Esophagus squamous epithelium (tissue), 5 donors: ENCODE measurements around the gene PRDM2. TPM values are rescaled to one million over a fixed set of nuclear protein-coding genes. Genes with fewer than 3 reads are reported as not detected.

Experiments
- DNase-seq: peaks from one replicate; lab custom pipeline; 2025; lab: John Stamatoyannopoulos, UW
- H3K27ac ChIP-seq, 4 donors: fragments of 200-600 bp; sonication (generic); one replicate each; pipeline ENCODE4 v1.5.1; 2016 to 2019; ENCODE audit warnings: mild to moderate bottlenecking in 1 of 4
- H3K27me3 ChIP-seq, 4 donors: fragments of 200-600 bp; sonication (generic); 1 replicate in 3 of 4; 2 replicates in 1 of 4; pipeline versions ENCODE4 v1.5.1 to v1.6.0; 2017 to 2021; ENCODE audit warnings: antibody characterized with exemption in 1 of 4
- H3K36me3 ChIP-seq, 3 donors: fragments of 200-600 bp; sonication (generic); one replicate each; pipeline ENCODE4 v1.5.1; 2016 to 2019
- H3K4me1 ChIP-seq, 3 donors: fragments of 200-600 bp; sonication (generic); one replicate each; pipeline ENCODE4 v1.5.1; 2017 to 2019
- H3K4me3 ChIP-seq, 4 donors: fragments of 200-600 bp; sonication (generic); 1 replicate in 3 of 4; 2 replicates in 1 of 4; pipeline ENCODE4 v1.5.1; 2016 to 2019; ENCODE audit warnings: mild to moderate bottlenecking in 2 of 4, moderate library complexity in 1 of 4
- H3K9me3 ChIP-seq, 3 donors: fragments of 200-600 bp; sonication (generic); one replicate each; pipeline ENCODE4 v1.5.1; 2016 to 2019
- CTCF ChIP-seq, 6 experiments: fragments of 450-650 bp in 4 of 6; fragments of 200-600 bp in 2 of 6; sonication (generic) in 2 of 6; IDR thresholded peaks; one replicate each; pipeline ENCODE4 v1.5.1; 2016 to 2019; ENCODE audit warnings: antibody characterized with exemption in 6 of 6, mild to moderate bottlenecking in 4 of 6, moderate library complexity in 4 of 6
- POLR2A ChIP-seq, 4 donors: fragments of 450-650 bp; IDR thresholded peaks; one replicate each; pipeline ENCODE4 v1.6.1; 2017; ENCODE audit warnings: antibody characterized with exemption in 4 of 4, mild to moderate bottlenecking in 4 of 4, moderate library complexity in 3 of 4
- WGBS, 2 donors: methylation state at CpG; one replicate each; pipeline ENCODE4 v1.1.5; 2018; 5-methylcytosine and 5-hydroxymethylcytosine counted together
- intact Hi-C: fragments of 100-400 bp; cut with DNase I; formaldehyde crosslinking; loops from one replicate; pipeline ENCODE4 v1.15.0; 2022
- total RNA-seq, 4 donors: library from RNA; depleted of rRNA; stranded (reverse); fragments of >200 nt; gene quantifications; one replicate each; pipeline ENCODE4 v1.1.0, GENCODE V29; 2016
- donor health status: DM: yes; HTN: yes; CAD: no.

Gene PRDM2
- total RNA-seq, 4 donors from 2014 or later = 19.2 to 37.4 (median 26.2) TPM

- Histone ChIP-seq H3K27me3 (no peaks in the 10 kb centered on the region), H3K9me3 (no peaks in the 10 kb centered on the region), H3K36me3 (peaks cover 0 to 33% (median 14%) of the 10 kb centered on the region in 3 donors), H3K4me3 (no peak overlapping the region), H3K27ac (no peak overlapping the region), H3K4me1 (peaks cover 0 to 35% (median 0%) of the 10 kb centered on the region in 3 donors)
- no peak for TF ChIP-seq CTCF (IDR thresholded peaks at IDR 0.05)
- TF ChIP-seq POLR2A (IDR thresholded peaks at IDR 0.05) = no peak
- intact Hi-C loops = no loop called here
- WGBS, 2 donors = 86 to 87% methylated on average over 3 to 7 of the region's 7 CpGs
- no peak for DNase-seq
Measured at GRCh38 chr1:13814131-13814530, 114.1 kb downstream of the PRDM2 start.

- Histone ChIP-seq H3K36me3 (peaks cover 0 to 46% (median 14%) of the 10 kb centered on the region in 3 donors), H3K27me3 (no peaks in the 10 kb centered on the region), H3K4me3 (no peak overlapping the region), H3K9me3 (no peaks in the 10 kb centered on the region), H3K27ac (no peak overlapping the region), H3K4me1 (peaks cover 0 to 32% (median 0%) of the 10 kb centered on the region in 3 donors)
- DNase-seq = no peak
- intact Hi-C loops = no loop called here
- no peak for TF ChIP-seq POLR2A (IDR thresholded peaks at IDR 0.05)
- no peak for TF ChIP-seq CTCF (IDR thresholded peaks at IDR 0.05)
- WGBS, 2 donors = 100% methylated on average over 3 to 6 of the region's 16 CpGs
Measured at GRCh38 chr1:13816016-13816760, 116.2 kb downstream of the PRDM2 start.

GRCh38 chr1:13817906-13818305 is 117.9 kb downstream of the PRDM2 start:
- Histone ChIP-seq H3K4me1 (peaks cover 0 to 17% (median 0%) of the 10 kb centered on the region in 3 donors), H3K27ac (no peak overlapping the region), H3K4me3 (no peak overlapping the region), H3K27me3 (no peaks in the 10 kb centered on the region), H3K9me3 (no peaks in the 10 kb centered on the region), H3K36me3 (peaks cover 0 to 63% (median 14%) of the 10 kb centered on the region in 3 donors)
- WGBS, 2 donors = 91 to 93% methylated on average over 5 to 6 of the region's 6 CpGs
- intact Hi-C loops = no loop called here
- no peak for DNase-seq
- no peak for TF ChIP-seq POLR2A (IDR thresholded peaks at IDR 0.05)
- TF ChIP-seq CTCF (IDR thresholded peaks at IDR 0.05) = no peak

- Histone ChIP-seq H3K4me3 (no peak overlapping the region), H3K4me1 (peaks cover 0 to 7% (median 0%) of the 10 kb centered on the region in 3 donors), H3K9me3 (no peaks in the 10 kb centered on the region), H3K27ac (no peak overlapping the region), H3K36me3 (peaks cover 0 to 73% (median 14%) of the 10 kb centered on the region in 3 donors), H3K27me3 (no peaks in the 10 kb centered on the region)
- intact Hi-C loops = no loop called here
- no peak for DNase-seq
- no peak for TF ChIP-seq CTCF (IDR thresholded peaks at IDR 0.05)
- no peak for TF ChIP-seq POLR2A (IDR thresholded peaks at IDR 0.05)
- WGBS, 2 donors = 95 to 96% methylated on average over 3 of the region's 7 CpGs
Measured at GRCh38 chr1:13818926-13819325, 118.9 kb downstream of the PRDM2 start.

- intact Hi-C loops = no loop called here
- DNase-seq = no peak
Measured at GRCh38 chr1:13819642-13820041, 119.7 kb downstream of the PRDM2 start.

More at GRCh38 chr1:13819642-13820041, 119.7 kb downstream of the PRDM2 start:
- peaks cover 0 to 7% (median 0%) of the 10 kb centered on the region in 3 donors for H3K4me1 ChIP-seq
- WGBS, 2 donors = 70 to 72% methylated on average over 5 of the region's 5 CpGs
- peak overlapping the region in 1 of 4 donors; percentile 54 for H3K27ac ChIP-seq
- TF ChIP-seq CTCF (IDR thresholded peaks at IDR 0.05) (no peak), POLR2A (IDR thresholded peaks at IDR 0.05) (no peak)
- H3K27me3 ChIP-seq = no peaks in the 10 kb centered on the region
- no peak overlapping the region for H3K4me3 ChIP-seq
- H3K36me3 ChIP-seq = peaks cover 0 to 78% (median 14%) of the 10 kb centered on the region in 3 donors
- H3K9me3 ChIP-seq = no peaks in the 10 kb centered on the region
